Liver (tissue), 9 donors: ENCODE data around the gene TTC34. TPM values are rescaled to one million over a fixed set of nuclear protein-coding genes. Genes with fewer than 3 reads are reported as not detected.

Experiments used
- DNase-seq: peaks from one replicate; pipeline ENCODE4 v3.0.0-alpha.2; 2017; ENCODE audit warnings: low spot score
- H3K27ac ChIP-seq, 2 donors: one replicate each; pipeline ENCODE4 v1.7.0; 2013; ENCODE audit warnings: inconsistent platforms in 2 of 2, low read length in 2 of 2, control low read depth in 1 of 2, low read depth in 1 of 2, mild to moderate bottlenecking in 1 of 2
- H3K27me3 ChIP-seq, 4 donors: one replicate each; pipeline versions ENCODE4 v1.6.1 to v1.7.0; 2013; ENCODE audit warnings: low read length in 3 of 4, inconsistent platforms in 1 of 4, mild to moderate bottlenecking in 1 of 4, moderate library complexity in 1 of 4; ENCODE audit not compliant: control insufficient read depth in 4 of 4, insufficient read depth in 4 of 4
- H3K36me3 ChIP-seq, 4 donors: one replicate each; pipeline versions ENCODE4 v1.6.1 to v1.7.0; 2013; ENCODE audit warnings: low read length in 3 of 4, mild to moderate bottlenecking in 3 of 4, low read depth in 1 of 4, moderate library complexity in 1 of 4; ENCODE audit not compliant: control insufficient read depth in 4 of 4, insufficient read depth in 3 of 4
- H3K4me1 ChIP-seq, 4 donors: one replicate each; pipeline versions ENCODE4 v1.6.1 to v1.7.0; 2013; ENCODE audit warnings: low read length in 3 of 4, mild to moderate bottlenecking in 3 of 4, moderate library complexity in 1 of 4; ENCODE audit not compliant: control insufficient read depth in 4 of 4, insufficient read depth in 4 of 4
- H3K4me3 ChIP-seq, 3 donors: one replicate each; pipeline versions ENCODE4 v1.6.1 to v1.7.0; 2013; ENCODE audit warnings: low read length in 3 of 3, control low read depth in 1 of 3, low read depth in 1 of 3, mild to moderate bottlenecking in 1 of 3
- H3K9ac ChIP-seq, 2 donors: one replicate each; pipeline ENCODE4 v1.7.0; 2013; ENCODE audit warnings: low read length in 2 of 2, mild to moderate bottlenecking in 2 of 2, moderate library complexity in 2 of 2, control low read depth in 1 of 2, low read depth in 1 of 2
- H3K9me3 ChIP-seq, 4 donors: one replicate each; pipeline versions ENCODE4 v1.6.1 to v1.7.0; 2013; ENCODE audit warnings: low read length in 3 of 4; ENCODE audit not compliant: control insufficient read depth in 4 of 4
- EGR1 ChIP-seq, 2 donors: IDR thresholded peaks; 2 replicates each; pipeline ENCODE4 v1.6.1; 2016 to 2018; ENCODE audit warnings: antibody characterized with exemption in 2 of 2, low read depth in 2 of 2
- GABPA ChIP-seq, 2 donors: IDR thresholded peaks in 1 of 2; conservative IDR thresholded peaks in 1 of 2; 2 replicates each; pipeline ENCODE4 v1.6.1; 2016; ENCODE audit warnings: antibody characterized with exemption in 2 of 2, mild to moderate bottlenecking in 1 of 2, moderate library complexity in 1 of 2
- HNF4A ChIP-seq, 2 donors: conservative IDR thresholded peaks; 2 replicates each; pipeline ENCODE4 v1.6.1; 2016; ENCODE audit warnings: antibody characterized with exemption in 2 of 2, mild to moderate bottlenecking in 2 of 2
- HNF4G ChIP-seq: IDR thresholded peaks from 2 replicates; pipeline ENCODE4 v1.6.1; 2016; ENCODE audit warnings: antibody characterized with exemption
- NR2F2 ChIP-seq: IDR thresholded peaks from 2 replicates; pipeline ENCODE4 v1.6.1; 2016; ENCODE audit warnings: antibody characterized with exemption
- RAD21 ChIP-seq, 2 donors: IDR thresholded peaks; 2 replicates each; pipeline ENCODE4 v1.6.1; 2016; ENCODE audit warnings: antibody characterized with exemption in 2 of 2, mild to moderate bottlenecking in 2 of 2
- RXRA ChIP-seq, 2 donors: IDR thresholded peaks; 2 replicates each; pipeline ENCODE4 v1.6.1; 2017 to 2018; ENCODE audit warnings: antibody characterized with exemption in 2 of 2, mild to moderate bottlenecking in 1 of 2
- SP1 ChIP-seq: IDR thresholded peaks from 2 replicates; pipeline ENCODE4 v1.6.1; 2018; ENCODE audit warnings: antibody characterized with exemption, mild to moderate bottlenecking
- TAF1 ChIP-seq: conservative IDR thresholded peaks from 2 replicates; pipeline ENCODE4 v1.6.1; 2016; ENCODE audit warnings: antibody characterized with exemption, mild to moderate bottlenecking
- YY1 ChIP-seq: IDR thresholded peaks from 2 replicates; pipeline ENCODE4 v1.6.1; 2016; ENCODE audit warnings: antibody characterized with exemption, mild to moderate bottlenecking
- WGBS: extraction: QIAGEN DNeasy Blood & Tissue Kit; methylation state at CpG from one replicate; pipeline ENCODE4 v1.1.7; 2013; 5-methylcytosine and 5-hydroxymethylcytosine counted together
- polyA plus RNA-seq, 2 donors: library from polyadenylated mRNA; stranded (reverse) in 1 of 2; unstranded in 1 of 2; fragments of 200-250 nt in 1 of 2; fragments of >200 nt in 1 of 2; fragmentation: Nextera tagmentation in 1 of 2; extraction: Ambion mirVana in 1 of 2; gene quantifications; one replicate each; pipeline versions ENCODE4 v1.2.1 to v1.2.3, GENCODE V29; 2013 to 2015
- total RNA-seq, 2 donors: library from RNA; depleted of rRNA; stranded (reverse); fragments of >200 nt; gene quantifications; one replicate each; pipeline ENCODE4 v1.2.3, GENCODE V29; 2014
- TF ChIP-seq, protein P1 (sequence below): IDR thresholded peaks from 2 replicates; pipeline ENCODE4 v1.6.1; 2016; ENCODE audit warnings: antibody characterized with exemption
- TF ChIP-seq, protein P2 (sequence below): IDR thresholded peaks from 2 replicates; pipeline ENCODE4 v1.6.1; 2016; ENCODE audit warnings: antibody characterized with exemption
- TF ChIP-seq, protein P3 (sequence below): IDR thresholded peaks from 2 replicates; pipeline ENCODE4 v1.6.1; 2016; ENCODE audit warnings: antibody characterized with exemption
- TF ChIP-seq, protein P4 (sequence below): fragments of 150-350 bp; IDR thresholded peaks from 2 replicates; pipeline ENCODE4 v1.5.1; 2017; ENCODE audit warnings: improper control_type of control experiment, low read depth, low read length; ENCODE audit not compliant: missing input control
- donor health status: healthy.
- donor health status: healthy.
- donor health status: healthy.
- donor health status: healthy.
- donor health status: healthy.

Gene TTC34
- total and polyA plus RNA-seq, 4 donors: 0.01 to 0.25 (median 0.08) TPM; not detected in 1

DNA sequence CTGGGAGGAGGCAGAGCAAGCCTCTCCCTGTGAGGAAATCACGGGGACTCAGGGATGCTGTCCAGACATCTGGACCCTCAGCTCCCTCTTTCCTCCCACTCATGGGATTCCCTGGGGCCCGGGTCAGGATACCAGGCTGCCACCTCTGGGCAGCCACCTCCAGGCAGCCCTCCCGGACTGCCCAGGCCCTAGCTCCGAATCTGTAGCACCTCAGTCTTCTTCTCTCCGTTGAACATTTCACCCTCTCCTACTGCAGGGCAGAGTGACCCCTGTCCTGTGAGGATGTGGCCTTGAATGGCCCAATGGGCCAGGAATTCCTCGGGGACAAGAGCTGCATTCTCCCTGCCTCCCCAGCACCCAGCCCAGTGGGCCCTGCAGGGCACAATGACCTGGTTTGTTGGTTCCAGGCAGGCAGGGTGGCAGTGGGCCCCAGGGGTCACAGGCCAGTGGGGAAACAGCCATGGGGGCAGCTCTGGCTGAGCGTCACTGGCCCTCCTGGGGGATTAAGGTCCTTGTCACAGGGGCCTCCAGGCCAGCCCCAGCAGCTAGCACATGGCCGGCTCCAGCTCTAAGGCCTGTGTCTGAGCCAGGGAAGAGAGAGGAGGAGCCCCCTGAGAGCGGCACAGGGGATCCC is 9.5 kb upstream of the TTC34 start:
- H3K9me3 ChIP-seq: peaks cover 3 to 9% (median 5%) of the 10 kb centered on the region in 4 donors
- H3K27me3 ChIP-seq: peaks cover 0 to 3% (median 0%) of the 10 kb centered on the region in 4 donors
- no peak overlapping the region for H3K9ac ChIP-seq
- no peak for DNase-seq
- no peaks in the 10 kb centered on the region for H3K4me1 ChIP-seq
- no peaks in the 10 kb centered on the region for H3K36me3 ChIP-seq
- no peak overlapping the region for H3K4me3 ChIP-seq
- H3K27ac ChIP-seq: no peak overlapping the region
- WGBS: 73% methylated on average over 9 of the region's 9 CpGs
- TF ChIP-seq HNF4G: no peak
- TF ChIP-seq YY1: no peak

DNA sequence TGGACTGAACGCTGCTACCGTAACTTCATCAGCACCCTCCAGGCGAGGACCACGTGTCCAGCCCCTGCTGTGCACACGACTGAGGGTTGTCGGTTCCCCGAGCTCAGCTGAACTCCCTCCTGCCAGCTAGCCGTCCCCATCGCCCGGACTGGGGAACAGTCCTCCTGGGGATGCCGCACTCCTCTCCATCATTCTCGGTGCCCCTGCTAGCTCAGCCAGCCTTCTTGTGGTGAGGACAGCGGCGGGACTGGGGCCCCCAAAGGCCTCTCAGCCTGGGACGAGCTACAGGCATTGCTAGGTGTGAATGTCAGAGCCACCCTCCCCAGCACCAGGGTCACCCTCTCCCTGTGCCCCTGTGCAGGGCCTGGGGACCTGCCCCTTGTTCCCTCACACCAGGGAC is 8.8 kb upstream of the TTC34 start:
- Histone ChIP-seq H3K27ac (no peak overlapping the region), H3K9me3 (peaks cover 3 to 9% (median 5%) of the 10 kb centered on the region in 4 donors), H3K36me3 (no peaks in the 10 kb centered on the region), H3K4me1 (no peaks in the 10 kb centered on the region), H3K27me3 (peaks cover 0 to 3% (median 0%) of the 10 kb centered on the region in 4 donors), H3K4me3 (no peak overlapping the region), H3K9ac (no peak overlapping the region)
- TF ChIP-seq YY1 (no peak), RAD21 (IDR thresholded peaks at IDR 0.05) (no peak), TAF1 (no peak), SP1 (no peak), EGR1 (IDR thresholded peaks at IDR 0.05; ENCODE audit: low read depth in 2 of 2) (no peak)
- TF ChIP-seq, protein P1, sequence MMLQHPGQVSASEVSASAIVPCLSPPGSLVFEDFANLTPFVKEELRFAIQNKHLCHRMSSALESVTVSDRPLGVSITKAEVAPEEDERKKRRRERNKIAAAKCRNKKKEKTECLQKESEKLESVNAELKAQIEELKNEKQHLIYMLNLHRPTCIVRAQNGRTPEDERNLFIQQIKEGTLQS: no peak
- 89% methylated on average over 15 of the region's 15 CpGs for WGBS
- DNase-seq: no peak

DNA sequence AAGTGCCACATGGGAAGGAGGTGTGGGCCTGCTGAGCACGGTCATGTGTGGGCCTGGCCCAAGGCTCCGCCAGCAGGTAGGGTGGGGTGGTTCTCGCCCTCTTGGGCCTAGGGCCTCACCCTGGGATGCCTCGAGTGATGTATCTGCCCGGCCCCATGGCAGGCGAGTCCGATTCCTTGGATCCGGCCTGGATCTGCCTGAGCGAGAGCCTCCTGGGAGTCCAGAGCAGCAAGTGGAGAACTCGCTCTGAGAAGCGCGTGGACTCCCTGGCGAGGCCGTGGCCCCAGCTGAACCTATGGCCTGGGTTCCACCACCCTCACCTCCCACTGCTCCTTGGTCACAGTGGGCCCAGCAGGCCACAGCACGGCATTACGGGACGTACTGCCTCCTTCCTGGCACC is 8.2 kb upstream of the TTC34 start:
- Histone ChIP-seq H3K36me3 (no peaks in the 10 kb centered on the region), H3K9ac (no peak overlapping the region), H3K27ac (no peak overlapping the region), H3K4me1 (no peaks in the 10 kb centered on the region), H3K4me3 (no peak overlapping the region), H3K9me3 (peaks cover 3 to 9% (median 5%) of the 10 kb centered on the region in 4 donors), H3K27me3 (peaks cover 0 to 3% (median 0%) of the 10 kb centered on the region in 4 donors)
- TF ChIP-seq, protein P2, sequence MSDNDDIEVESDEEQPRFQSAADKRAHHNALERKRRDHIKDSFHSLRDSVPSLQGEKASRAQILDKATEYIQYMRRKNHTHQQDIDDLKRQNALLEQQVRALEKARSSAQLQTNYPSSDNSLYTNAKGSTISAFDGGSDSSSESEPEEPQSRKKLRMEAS: no peak
- TF ChIP-seq, protein P3, sequence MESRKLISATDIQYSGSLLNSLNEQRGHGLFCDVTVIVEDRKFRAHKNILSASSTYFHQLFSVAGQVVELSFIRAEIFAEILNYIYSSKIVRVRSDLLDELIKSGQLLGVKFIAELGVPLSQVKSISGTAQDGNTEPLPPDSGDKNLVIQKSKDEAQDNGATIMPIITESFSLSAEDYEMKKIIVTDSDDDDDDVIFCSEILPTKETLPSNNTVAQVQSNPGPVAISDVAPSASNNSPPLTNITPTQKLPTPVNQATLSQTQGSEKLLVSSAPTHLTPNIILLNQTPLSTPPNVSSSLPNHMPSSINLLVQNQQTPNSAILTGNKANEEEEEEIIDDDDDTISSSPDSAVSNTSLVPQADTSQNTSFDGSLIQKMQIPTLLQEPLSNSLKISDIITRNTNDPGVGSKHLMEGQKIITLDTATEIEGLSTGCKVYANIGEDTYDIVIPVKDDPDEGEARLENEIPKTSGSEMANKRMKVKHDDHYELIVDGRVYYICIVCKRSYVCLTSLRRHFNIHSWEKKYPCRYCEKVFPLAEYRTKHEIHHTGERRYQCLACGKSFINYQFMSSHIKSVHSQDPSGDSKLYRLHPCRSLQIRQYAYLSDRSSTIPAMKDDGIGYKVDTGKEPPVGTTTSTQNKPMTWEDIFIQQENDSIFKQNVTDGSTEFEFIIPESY: no peak
- TF ChIP-seq EGR1 (IDR thresholded peaks at IDR 0.05; ENCODE audit: low read depth in 2 of 2): no peak
- no peak for TF ChIP-seq HNF4G
- no peak for TF ChIP-seq HNF4A (conservative IDR thresholded peaks at IDR 0.05)
- TF ChIP-seq, protein P4, sequence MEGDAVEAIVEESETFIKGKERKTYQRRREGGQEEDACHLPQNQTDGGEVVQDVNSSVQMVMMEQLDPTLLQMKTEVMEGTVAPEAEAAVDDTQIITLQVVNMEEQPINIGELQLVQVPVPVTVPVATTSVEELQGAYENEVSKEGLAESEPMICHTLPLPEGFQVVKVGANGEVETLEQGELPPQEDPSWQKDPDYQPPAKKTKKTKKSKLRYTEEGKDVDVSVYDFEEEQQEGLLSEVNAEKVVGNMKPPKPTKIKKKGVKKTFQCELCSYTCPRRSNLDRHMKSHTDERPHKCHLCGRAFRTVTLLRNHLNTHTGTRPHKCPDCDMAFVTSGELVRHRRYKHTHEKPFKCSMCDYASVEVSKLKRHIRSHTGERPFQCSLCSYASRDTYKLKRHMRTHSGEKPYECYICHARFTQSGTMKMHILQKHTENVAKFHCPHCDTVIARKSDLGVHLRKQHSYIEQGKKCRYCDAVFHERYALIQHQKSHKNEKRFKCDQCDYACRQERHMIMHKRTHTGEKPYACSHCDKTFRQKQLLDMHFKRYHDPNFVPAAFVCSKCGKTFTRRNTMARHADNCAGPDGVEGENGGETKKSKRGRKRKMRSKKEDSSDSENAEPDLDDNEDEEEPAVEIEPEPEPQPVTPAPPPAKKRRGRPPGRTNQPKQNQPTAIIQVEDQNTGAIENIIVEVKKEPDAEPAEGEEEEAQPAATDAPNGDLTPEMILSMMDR: no peak
- TF ChIP-seq, protein P1: no peak
- TF ChIP-seq RXRA (IDR thresholded peaks at IDR 0.05): no peak
- TF ChIP-seq NR2F2: no peak
- TF ChIP-seq GABPA (IDR thresholded peaks at IDR 0.05 in 1 of 2, conservative IDR thresholded peaks at IDR 0.05 in 1 of 2): no peak
- no peak for TF ChIP-seq SP1
- DNase-seq: no peak
- 93% methylated on average over 17 of the region's 17 CpGs for WGBS
